ENCODE results near the gene SLC4A8.
"Not testable (repeated sequence)": the region's sequence is repeated elsewhere in the genome, so short reads cannot be mapped to it uniquely, and the experiment has no call there.

SLC4A8 gene

GRCh38 chr12:51429700-51430099 lies 5.1 kb downstream of the SLC4A8 start:
- DNase-seq (ENCODE audit: low read depth): no peak

GRCh38 chr12:51430196-51430895 lies 5.7 kb downstream of the SLC4A8 start:
- DNase-seq (ENCODE audit: low read depth): no peak

- no peak for DNase-seq (ENCODE audit: low read depth)
Measured at GRCh38 chr12:51432921-51433320, 8.3 kb downstream of the SLC4A8 start.

- no peak for DNase-seq (ENCODE audit: low read depth)
Measured at GRCh38 chr12:51434305-51434704, 9.7 kb downstream of the SLC4A8 start.

DNA sequence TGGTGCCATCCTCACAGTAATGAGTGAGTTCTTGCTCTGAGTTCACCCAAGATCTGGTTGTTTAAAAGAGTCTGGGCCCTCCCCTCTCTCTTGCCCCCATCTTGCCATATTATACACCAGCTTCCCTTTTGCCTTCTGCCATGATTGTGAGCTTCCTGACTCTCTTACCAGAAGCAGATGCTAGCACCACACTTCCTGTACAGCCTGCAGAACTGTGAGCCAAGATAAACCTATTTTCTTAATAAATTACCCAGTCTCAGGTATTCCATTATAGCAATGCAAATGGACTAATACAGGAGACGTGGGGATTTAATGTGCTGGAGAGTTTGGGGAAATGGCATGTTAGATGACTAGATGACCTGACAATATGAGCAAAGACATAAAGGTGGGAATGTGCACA lies 12.8 kb downstream of the SLC4A8 start:
- DNase-seq (ENCODE audit: low read depth): no peak

DNA sequence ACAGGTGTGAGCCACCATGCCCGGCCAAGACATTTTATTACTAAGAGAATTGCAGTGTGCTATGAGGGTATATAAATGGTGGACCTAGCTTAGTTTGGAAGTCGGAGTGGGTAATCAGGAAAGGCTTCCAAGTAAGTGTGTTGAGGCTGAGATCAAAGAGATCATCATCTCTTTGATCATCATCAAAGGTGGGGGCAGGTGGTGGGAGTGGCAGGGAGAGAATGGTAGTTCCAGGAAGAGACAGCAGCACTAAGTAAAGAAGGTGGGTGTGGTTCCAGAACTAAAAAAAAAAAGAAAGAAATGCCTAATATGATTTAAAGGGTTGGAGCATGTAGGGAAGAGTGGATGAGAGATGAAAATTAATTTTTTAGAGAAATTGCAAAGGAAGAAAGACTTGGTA lies 14.7 kb downstream of the SLC4A8 start:
- no peak for DNase-seq (ENCODE audit: low read depth)

- DNase-seq (ENCODE audit: low read depth): peak; percentile 74
Measured at GRCh38 chr12:51441583-51441982, 17.0 kb downstream of the SLC4A8 start.

- DNase-seq (ENCODE audit: low read depth): peak; percentile 22
Measured at GRCh38 chr12:51442324-51442723, 17.7 kb downstream of the SLC4A8 start.

GRCh38 chr12:51443573-51443972 lies 18.9 kb downstream of the SLC4A8 start:
- DNase-seq (ENCODE audit: low read depth): no peak

DNA sequence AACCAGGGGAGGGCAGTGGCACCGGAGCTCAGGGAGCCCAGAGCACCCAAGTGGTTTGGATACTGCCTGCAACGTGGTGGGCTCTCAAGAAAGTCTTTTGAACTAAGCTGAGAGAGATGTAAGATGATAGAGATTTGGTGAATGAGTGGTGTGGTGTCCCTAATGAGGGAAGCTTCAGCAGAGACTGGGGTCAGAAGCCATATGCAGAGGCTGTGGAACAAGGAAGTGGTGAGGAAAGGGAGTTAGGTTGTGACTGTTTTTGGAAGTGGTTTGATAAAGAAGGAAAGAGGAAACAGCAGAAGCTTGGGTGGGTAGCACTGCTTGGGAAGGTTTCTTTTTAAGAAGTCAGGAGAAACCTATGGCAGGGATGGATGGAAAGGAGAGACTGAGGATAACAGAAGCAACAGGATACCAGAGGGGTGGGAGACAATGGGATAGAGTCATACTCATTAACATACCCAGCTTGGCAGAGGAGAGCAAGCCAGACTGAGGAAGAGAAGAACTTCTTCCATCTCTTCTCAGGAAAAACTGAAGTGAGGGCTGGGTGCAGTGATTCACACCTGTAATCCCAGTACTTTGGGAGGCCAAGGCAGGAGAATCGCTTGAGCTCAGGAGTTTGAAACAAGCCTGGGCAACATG lies 24.1 kb downstream of the SLC4A8 start:
- no peak for DNase-seq (ENCODE audit: low read depth)

- no peak for DNase-seq (ENCODE audit: low read depth)
Measured at GRCh38 chr12:51449580-51450246, 25.1 kb downstream of the SLC4A8 start.

DNA sequence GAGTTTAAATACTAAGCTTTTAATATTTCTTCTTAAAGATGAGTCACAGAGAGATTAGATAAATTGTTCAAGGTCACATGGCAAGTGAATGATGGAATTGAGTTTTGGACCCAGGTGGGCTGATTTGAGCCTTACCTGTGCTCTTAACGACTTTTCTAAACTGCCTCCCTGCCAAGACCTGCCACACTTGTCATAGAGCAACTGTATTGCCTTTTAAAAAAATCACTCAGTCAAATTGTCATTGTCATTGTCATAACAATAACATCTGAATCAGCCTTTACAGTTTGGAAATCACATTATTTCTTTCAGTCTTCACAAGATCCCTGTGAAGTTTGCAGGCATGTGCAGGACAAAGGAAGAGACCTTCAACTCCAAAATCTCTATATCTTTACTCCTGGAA lies 25.7 kb downstream of the SLC4A8 start:
- no peak for DNase-seq (ENCODE audit: low read depth)

DNA sequence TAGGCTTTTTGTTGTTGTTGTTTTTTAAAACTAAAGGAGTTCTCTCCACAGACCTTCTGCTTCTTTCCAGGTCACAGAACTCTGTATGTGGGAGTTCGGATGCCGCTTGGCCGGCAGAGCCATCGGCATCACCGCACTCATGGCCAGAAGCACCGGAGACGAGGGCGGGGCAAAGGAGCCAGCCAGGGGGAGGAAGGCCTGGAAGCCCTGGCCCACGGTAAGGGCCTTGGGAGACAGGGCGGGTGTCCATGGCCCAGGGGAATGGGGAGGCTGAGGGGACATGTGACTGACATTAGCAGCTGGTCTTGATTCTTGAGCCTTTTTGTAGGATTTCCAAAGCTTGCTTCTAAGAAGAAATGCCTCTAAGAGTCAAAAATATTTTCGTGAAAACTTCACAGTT lies 26.2 kb downstream of the SLC4A8 start:
- no peak for DNase-seq (ENCODE audit: low read depth)

GRCh38 chr12:51454016-51454415 lies 29.4 kb downstream of the SLC4A8 start:
- DNase-seq (ENCODE audit: low read depth): not testable (repeated sequence)

- not testable (repeated sequence) for DNase-seq (ENCODE audit: low read depth)
Measured at GRCh38 chr12:51455050-51455449, 30.4 kb downstream of the SLC4A8 start.

DNA sequence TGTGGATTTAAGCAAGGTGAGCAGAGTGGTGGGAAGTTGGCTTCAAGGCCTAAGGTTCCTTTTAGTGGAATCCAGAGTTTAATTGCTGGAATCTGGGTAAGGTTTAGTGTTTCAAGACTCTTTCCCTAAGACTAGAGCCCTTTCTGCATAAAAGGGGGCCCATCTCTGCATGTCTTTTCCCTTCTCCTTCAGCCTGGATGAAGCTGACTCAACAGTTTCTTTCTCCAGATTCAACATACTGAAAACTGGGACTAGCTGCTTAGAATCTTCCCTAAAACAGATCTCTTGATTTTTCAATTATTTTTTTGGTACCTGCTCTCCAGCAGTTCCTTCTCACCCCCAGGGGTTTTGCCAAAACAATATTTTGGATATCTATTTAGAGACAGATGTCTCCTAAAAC lies 34.0 kb downstream of the SLC4A8 start:
- no peak for DNase-seq (ENCODE audit: low read depth)

DNA sequence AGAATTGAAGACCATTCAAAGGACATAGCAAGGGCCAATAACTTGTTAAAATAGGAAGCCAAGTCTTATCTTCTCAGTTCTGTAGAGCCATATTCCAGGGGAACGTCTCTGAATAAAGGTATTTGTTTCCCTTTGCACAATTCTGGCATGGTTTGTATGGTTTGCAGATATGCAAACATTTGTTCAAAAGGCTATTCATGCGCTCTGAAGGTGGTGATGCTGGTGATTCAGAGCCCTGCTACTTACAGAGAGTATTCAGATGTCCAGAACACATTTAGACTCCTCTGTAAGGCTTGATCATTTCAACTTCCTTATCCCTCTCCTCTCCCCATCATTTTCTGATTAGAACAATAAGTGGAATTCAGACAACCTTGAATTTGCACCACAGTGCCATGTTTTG lies 35.9 kb downstream of the SLC4A8 start:
- no peak for DNase-seq (ENCODE audit: low read depth)

- DNase-seq (ENCODE audit: low read depth): no peak
Measured at GRCh38 chr12:51465491-51465890, 40.9 kb downstream of the SLC4A8 start.

- no peak for DNase-seq (ENCODE audit: low read depth)
Measured at GRCh38 chr12:51470116-51470515, 45.5 kb downstream of the SLC4A8 start.

- DNase-seq (ENCODE audit: low read depth): no peak
Measured at GRCh38 chr12:51471111-51471864, 46.7 kb downstream of the SLC4A8 start.

DNA sequence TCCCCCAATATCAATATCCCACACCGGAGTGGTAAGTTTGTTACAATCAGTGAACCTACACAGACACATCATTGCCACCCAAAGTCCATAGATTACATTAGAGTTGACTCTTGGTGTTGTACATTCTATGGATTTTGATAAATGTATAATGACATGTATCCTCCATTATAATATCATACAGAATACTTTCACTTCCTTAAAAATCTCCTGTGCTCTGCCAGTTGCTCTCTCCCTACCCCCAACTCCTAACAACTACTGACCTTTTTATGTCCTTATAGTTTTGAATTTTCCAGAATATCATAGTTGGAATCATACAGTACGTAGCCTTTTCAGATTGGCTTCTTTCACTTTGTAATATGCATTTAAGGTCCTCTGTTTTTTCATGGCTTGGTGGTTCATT lies 48.4 kb downstream of the SLC4A8 start:
- no peak for DNase-seq (ENCODE audit: low read depth)

DNA sequence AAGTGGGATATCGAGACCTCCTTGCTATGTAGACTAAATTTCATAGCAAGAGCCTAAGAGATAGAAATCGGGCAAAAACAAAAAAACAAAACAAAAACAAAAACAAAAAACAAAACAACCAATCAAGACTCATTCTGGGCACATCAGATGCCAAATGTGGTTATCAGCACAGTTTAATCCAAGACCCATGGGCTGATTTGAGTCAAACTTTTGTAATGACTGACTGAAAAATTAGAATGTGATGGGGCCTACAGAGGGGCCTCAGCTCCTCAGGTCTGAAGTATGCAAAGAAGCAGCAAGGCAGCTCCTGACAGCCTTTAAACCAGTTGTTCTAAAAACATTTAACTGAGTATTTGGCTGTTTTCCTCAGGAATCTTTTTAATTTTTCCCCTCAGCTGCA lies 49.3 kb downstream of the SLC4A8 start:
- no peak for DNase-seq (ENCODE audit: low read depth)

GRCh38 chr12:51475543-51475942 lies 50.9 kb downstream of the SLC4A8 start:
- peak; percentile 40 for DNase-seq (ENCODE audit: low read depth)
